Activated CD8-positive, alpha-beta memory T cell treated with anti-CD3 and anti-CD28 coated beads for 48 hours (primary cell): Measurements from ENCODE around the gene CYP19A1.

ENCODE experiments used
- DNase-seq, 3 experiments: peaks; one replicate each; pipeline ENCODE4 v3.0.0-alpha.2; 2020; ENCODE audit warnings: low read depth in 2 of 3, low spot score in 2 of 3

CYP19A1 gene

DNA sequence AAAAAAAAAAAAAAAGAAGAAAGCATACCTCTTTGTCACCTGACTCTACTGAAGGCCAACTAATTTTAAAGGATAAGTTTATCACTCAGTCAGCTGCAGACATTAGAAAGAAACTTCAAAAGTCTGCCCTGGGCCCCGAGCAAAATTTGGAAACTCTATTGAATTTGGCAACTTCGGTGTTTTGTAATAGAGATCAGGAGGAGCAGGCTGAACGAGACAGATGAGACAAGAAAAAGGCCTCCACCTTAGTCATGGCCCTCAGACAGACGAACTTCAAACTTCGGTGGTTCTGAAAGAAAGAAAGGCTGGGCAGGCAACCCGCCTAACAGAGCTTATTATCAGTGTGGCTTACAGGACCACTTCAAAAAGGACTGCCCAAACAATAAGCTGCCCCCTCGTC, 21.6 kb upstream of the CYP19A1 start:
- no peak for DNase-seq

DNA sequence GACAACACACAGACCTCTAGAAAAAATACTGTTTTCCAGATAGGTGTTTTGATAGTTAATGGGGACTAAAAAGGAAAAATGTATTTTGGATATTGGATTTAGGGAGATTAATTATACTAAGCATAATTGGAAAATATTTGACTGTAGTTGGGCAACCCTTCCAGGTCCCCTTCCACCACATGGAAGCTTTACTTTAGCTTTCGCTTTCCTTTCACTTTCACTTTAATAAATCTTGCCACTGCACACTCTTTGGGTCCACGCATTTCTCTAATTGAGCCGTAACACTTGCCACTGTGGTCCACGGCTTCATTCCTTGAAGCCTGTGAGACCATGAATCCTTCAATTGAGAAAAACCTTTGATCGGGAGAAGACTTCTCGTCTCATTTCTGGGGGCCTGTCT, 18.6 kb upstream of the CYP19A1 start:
- no peak for DNase-seq

DNA sequence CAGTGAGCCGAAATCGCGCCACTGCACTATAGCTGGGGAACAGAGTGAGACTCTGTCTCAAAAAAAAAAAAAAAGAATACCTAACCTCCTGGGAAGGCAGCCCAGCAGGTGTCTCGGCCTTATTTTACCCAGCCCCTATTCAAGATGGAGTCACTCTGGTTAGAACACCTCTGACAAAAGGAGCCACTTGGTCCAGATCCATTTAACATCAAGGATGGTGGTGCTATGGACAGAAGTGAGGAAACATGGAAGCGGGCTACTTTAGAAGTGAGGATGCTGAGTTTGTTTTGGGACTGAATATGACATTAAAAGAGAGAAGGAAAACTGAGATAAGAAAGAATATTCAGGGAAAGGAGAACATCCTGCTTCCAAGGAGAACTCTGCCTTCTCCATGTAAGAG, 17.8 kb upstream of the CYP19A1 start:
- DNase-seq, result no peak

DNA sequence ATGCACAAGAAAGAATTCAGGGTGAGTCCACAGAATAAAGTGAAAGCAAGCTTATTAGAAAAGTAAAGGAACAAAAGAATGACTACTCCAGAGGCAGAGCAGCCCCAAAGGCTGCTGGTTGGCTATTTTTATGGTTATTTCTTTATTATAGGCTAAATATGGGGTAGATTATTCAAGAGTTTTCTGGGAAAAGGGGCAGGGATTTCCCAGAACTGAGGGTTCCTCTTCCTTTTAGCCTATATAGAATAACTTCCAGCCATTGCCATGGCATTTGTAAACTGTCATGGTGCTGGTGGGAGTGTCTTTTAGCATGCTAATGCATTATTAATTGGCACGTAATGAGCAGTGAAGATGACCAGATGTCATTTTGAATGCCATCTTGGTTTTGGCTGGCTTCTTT, 16.7 kb upstream of the CYP19A1 start:
- no peak for DNase-seq

DNA sequence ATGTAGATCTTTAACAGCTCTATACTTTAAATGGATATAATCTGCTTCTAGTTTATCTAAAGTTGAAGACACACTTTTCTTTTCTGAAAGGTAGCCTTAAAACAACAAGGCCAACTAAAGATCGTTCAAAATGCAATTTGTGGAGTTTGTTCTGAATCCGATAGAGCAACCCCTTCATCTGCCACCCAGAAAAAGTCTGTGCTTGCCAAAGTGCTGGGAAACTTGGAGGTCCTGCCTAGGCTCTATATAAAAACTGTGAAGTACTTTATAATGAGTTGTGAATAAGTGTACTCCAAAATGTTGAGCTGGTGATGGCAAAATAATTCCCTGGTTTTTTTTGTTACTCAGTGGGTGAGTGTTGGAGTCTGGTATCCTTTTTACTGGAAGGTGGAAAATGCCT, 15.6 kb upstream of the CYP19A1 start:
- no peak for DNase-seq

DNA sequence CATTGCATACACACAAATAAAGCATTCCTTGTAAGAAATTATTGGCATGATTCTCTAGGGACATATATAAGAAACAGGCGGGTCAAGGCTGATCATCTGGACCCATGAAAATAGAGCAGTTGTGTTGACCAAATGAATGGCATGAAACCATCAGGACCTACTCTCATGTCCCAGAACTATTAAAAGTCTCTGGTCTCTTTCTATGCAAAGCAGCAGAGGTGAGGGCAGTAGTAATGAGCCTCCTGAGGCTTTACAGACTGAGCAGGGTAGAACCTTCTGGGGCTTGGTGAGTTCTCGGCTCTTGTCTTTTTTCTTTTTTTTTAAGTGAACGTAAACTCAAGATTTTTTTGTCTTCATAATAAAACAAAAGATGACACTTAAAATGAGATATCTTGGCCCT, 12.3 kb upstream of the CYP19A1 start:
- DNase-seq, result no peak

DNA sequence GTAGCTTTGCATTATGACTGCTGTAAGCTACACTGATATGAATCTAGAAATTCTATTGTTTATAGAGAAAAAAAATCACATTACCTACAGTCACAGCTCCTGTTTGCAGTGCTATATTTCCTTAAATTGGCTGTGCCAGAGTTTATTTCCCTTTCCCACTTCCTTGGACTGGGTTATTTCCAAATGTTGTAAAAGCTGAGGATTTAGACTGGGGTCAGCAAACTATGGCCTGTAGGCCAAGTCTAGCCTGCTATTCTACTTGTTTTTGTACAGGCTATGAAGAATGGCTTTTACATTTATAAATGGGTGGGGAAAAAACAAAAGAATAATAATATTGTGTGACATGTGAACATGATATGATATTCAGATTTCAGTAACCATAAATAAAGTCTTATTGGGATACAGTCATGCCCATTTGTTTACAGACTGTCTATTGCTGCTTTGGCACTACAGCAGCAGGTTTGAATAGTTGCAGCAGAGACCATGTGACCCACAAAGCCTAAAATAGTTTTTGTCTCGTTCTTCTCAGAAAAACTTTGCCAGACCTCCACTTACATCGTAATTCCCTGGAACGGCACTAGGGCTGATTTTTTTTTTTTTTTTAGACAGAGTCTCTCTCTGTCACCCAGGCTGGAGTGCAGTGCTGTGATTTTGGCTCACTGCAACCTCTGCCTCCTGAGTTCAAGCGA, 10.9 kb upstream of the CYP19A1 start:
- no peak for DNase-seq

DNA sequence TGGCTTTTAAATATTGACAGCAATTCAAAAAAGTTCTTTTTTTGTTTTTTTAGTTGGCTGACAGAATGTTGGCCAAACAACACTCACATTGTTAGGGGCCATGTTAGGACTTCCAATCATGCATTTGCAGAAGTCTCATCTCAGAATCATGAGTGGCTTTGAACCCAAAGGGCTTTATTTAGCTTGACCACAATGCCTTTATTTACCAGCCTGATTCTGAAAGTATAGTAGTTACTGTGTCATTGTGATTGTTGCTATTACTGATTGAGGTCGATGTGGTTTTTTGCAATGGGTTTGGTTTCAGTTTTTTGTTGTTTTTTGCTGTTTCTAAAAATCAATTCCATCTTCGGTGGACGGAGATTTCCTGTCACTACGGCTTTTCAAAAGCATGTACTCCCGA, 10.3 kb upstream of the CYP19A1 start:
- DNase-seq, result no peak

DNA sequence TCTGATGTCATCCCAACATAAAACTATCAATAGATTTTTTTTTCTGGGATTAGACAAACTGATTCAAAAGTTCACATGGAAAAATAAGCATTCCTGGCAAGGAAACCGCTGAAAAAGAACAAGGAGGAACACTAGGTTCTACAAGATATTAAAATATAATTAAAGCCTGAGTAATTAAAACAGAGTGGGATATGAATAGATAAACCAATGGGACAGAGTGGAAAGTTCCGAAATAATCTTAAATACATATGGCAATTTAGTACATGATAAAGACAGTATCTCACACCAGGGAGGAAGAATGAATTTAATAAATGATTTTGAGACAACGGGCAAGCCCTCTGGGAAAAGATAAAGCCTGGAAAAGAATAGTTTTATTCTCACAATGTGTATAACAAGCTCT, 7.7 kb upstream of the CYP19A1 start:
- no peak for DNase-seq

DNA sequence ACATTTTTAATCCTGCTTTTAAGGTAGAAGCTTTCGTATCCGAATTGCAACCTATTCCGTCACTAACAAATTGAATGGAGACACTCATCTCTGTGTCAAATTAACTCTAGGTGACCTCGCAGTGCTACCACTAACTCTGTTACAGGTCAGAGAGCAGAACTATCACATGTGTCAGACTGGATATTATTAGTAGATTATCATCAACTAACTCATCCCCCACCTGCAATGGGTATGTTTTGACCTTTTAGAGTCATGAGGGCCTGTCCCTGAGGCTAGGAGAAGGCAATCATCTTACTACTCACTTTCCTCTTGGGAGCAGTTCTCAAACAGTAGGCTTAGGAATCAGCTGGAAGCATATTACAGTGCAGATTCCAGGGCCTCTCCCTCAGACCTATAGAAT, 5.1 kb upstream of the CYP19A1 start:
- DNase-seq, result no peak

DNA sequence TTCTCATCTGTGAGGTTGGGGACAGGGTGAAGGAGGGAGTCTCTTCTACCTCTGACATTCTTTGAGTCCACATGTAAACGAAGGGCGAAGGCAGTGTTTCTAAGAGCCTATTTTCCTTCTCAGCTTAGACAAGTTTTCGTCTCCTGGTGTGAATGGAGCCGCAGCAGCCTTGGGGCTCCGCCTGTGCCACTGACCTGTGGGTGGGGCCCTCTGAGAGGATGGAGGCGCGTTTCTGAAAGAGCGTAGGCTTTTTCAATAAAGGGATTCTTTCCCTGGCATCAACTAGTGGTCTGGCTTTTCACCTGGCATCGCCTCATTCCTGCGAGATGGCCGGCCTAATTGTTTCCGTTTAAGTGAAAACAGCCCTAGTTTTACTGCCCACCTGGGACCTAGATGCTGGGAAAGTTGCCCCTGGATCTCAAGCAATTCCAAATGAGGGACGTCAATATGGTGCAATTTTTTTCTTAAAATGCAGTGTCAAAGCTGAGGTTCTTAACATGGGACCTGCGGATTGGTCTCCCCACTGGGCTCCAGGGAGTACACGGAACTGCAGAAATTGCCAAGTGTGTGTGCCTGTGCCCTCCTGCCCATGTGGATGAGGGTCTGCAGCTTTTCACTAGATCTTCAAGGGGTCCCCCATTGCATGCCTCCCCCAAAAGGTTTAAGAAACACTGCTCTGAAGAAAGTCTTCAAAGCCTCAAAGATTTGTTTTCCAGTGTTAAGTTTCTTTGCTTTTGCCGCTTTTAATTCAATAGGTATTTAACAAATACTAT, 4.0 kb upstream of the CYP19A1 start:
- DNase-seq, result no peak

DNA sequence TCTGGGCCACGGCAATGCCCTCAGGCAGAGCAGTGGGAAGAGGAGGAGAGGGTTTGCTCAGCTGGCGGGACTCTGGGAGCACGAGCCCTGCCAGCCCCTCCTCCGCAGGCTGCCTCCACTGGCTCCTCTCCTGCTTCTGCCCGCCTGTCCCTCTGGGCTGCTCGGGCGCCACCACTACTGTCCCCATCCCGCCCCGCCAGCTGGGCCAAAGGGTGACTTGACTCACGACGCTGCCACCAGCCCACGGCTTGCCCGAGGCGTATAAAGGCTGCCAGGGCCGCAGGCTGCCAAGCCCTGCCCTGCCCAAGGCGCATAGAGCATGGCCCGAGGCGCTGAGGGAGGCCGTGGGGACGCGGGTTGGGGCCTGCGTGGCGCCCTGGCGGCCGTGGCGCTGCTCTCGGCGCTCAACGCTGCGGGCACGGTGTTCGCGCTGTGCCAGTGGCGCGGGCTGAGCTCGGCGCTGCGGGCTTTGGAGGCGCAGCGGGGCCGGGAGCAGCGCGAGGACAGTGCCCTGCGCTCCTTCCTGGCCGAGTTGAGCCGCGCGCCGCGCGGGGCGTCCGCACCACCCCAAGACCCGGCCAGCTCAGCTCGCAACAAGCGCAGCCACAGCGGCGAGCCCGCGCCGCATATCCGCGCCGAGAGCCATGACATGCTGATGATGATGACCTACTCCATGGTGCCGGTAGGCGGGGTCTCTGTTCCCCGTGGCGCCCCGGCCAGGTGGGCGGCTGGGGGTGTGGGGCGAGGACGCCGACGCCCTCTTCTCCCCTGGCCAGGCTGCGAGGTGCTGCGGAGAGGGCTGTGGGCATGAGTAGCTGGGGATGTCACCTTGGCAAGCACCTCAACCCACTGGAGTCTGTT, 3.2 kb upstream of the CYP19A1 start, which contains the start of gene GLDN:
GLDN (plus strand) TSS at position 290 of the 861 bp plus-strand sequence; CDS start at position 320, 30 bp downstream.
- DNase-seq, result no peak

DNA sequence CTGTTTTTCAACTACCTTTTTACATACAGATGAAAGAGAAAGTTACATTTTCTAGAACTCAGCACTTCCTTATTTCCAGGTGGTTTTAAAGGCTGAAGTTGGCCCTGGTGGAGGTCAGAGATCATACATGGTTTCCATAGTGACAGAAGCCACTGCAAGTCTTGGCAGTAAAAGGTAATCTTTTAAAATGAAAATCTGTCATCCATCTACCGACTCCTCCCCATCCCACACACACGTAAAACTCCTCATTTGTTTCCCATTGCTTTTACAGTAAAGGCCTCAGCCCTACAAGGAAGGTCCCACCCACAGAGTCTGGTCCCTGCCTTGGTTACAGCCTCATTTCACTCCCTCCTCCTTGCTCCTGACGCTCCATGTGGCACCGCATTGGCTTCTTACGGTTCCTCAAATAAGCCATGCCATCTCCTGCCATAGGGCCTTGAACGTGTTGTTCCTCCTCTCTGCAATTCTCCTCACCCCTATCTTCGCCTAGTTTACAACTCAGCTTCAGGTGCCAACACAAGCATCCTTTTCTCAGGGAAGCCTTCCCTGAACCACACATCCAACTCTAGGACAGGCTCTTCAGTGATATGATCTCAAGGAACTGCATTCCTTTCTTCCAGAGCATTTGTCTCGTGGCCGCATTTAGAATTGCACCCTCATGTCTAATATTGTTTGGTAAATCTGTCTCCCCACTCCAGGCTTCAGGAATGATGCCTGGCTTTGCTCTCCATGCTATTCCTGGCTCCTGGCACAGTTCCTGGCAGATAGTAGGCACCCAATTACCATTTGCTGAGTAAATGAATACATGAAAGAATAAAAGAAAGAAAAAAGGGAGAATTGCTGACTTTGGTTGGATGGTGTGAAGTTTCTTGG, 2.6 kb downstream of the CYP19A1 start:
- DNase-seq, result no peak

DNA sequence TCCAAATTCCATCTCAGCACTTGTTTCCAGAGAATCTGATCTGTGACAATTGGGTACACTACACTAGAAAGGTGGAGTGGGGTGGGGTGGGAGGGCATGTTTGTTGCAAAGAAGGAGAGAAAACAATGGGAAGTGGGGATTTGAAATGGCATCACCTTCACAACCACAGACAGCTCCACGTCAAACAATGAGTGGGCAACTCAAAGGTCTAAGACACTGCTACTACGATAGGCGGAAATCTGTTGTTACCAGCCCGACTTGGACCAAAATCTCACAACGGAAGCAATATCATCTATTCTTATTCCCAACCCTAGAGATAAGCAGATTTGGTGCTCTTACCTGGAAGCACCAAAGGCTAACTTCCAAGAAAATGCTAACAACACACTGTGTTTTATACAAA, 3.3 kb downstream of the CYP19A1 start:
- no peak for DNase-seq

DNA sequence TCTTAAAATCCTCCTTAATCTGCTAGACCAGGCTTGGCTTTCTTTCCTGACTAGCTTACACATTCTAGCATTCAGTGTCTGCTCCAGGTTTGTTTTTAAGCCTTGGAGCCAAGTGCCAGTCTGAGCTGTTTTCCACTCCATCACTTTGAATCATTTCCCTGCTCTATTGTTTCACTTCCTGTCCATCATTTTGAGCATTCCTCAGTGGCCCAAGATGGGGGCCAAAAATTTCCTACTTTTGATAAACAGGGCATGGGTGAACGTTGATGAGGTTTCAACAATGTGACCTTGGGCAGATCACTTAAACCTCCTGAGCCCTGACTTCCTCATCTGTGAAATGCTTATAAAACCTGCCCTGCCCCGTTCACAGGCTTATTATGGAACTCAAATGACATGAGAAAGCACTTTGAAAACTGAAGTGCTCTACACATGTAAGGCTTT, 4.4 kb downstream of the CYP19A1 start:
- no peak for DNase-seq

DNA sequence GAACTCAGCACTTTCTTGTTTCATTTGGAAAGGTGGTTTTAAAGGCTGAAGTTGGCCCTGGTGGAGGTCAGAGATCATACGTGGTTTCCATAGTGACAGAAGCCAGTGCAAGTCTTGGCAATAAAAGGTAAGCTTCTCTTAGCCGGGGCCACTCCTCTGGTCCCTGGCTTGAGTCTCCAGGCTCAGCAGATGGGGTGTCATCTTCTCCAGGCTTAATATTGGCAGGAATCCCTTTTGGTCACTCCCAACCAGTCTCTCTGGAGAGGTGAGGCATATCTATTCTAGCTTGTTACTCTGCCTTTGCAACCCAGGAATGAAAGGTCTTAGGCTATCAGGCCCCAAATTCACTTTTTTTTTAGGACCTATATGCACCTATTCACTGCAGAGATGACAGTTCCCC, 4.8 kb downstream of the CYP19A1 start:
- DNase-seq, result no peak

DNA sequence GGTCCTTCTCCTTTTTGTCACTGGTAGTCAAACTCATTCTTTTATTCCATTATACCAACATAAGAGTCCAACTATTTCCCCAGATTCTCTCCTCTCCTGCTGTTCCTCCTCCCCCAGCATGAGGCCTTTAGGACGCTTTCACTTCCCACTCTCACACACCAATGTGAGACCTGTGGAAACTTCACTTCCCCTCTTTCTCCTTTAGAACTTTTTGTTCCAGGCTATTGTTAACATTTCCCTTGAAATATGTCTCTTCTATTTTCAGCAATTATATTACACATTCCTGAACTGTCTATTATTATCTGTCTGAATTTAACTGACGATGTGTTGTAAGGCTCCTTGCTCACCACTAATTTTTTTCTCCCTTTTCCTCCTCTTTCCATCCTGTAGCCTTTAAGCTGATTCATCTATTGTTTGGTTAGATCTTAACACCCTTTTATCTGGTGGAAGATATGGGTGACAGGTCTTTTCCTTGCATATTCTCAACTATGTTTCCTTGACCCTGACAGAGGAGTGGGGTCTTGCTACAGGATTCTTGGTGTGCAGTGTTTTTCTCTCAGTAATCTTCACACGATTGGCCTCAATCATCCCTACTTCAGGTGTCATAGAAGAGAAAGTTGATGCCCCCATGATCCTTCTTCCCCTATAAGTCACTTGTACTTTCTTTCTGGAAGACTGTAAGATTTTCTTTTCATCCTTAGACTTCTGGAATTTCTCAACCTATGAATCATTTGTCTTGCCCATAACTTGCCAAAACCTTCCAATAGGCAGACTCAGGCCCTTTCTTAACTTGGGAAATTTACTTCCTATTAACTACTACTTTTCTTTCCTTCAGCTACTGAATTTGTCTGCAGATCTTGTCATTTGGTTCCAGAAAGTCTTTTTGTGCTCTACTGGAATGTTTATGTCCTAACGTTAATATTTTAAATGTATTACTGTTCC, 5.9 kb downstream of the CYP19A1 start:
- no peak for DNase-seq

DNA sequence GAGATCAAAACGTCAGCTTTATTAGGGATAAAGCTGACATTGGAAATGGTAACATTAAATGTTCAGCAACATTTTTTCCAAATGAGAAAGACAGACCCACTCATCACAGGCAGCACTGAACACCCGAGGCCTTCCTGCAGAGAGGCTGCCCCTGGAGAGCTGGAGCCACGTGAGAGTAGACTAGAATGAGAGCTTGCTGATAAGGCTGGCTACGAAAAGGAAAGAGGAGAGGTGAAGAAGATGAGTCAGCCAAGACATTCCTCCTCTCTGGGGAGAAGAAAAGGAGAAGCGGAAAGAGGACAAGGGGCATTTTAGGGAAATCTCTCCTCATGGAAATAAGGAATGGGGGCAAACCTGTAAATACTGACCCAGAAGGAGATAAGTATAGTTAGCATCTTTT, 7.3 kb downstream of the CYP19A1 start:
- DNase-seq, result no peak

DNA sequence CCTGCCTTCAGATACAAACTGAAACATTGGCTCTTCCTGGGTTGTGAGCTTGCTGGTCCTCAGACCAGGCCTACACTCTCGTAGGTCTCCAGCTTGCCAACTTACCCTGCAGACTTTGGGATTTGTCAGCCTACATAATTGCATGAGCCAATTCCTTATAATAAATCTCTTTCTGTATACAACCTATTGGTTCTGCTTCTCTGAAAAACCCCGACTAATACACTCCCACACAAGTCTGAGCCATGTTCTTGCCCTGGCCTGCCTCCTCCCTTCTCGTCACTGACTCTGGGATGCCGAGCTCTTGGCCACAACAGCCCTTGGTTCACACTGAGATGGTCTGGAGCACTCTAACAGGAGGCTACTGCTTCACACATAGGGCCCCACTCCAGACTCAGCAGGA, 9.5 kb downstream of the CYP19A1 start:
- no peak for DNase-seq

DNA sequence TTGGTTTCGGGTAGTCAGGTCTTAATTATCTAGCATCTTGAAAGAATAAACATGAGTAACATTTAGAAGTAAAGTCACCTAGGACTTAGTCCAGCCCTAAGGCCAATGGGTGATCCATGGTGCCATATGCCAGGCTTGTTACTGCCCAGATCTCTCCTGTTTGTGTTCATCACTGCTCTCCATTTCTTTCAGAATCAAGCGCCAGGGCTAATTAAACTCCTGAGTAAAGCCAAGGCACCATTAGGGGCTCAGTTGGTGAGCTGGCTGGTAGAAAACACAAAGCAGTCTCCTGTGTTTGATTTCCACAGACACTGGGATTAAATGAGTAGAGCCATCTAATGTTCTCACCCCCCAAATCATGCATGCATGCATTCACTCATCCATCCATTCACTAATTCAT, 11.3 kb downstream of the CYP19A1 start:
- DNase-seq, result no peak
